ENCODE measurements around the gene FREM2. TPM values are rescaled to one million over a fixed set of nuclear protein-coding genes. Genes with fewer than 3 reads are reported as not detected.

Gene FREM2
- total RNA-seq, 1 experiment from 2014 or later, result 3.8 TPM

- ChIA-PET CTCF (no interaction called here), POLR2A (ENCODE audit: low non-redundant PET) (no interaction called here)
- Histone ChIP-seq H3K27ac (ENCODE audit: low read depth, low read length, poor library complexity, severe bottlenecking) (no peak overlapping the region), H3K4me1 (ENCODE audit: insufficient read depth, low read length, poor library complexity, severe bottlenecking) (peaks cover 4% of the 10 kb centered on the region), H3K4me3 (ENCODE audit: low read depth, low read length, poor library complexity, severe bottlenecking) (no peak overlapping the region), H3K9me3 (ENCODE audit: low read depth, low read length, poor library complexity, severe bottlenecking) (no peaks in the 10 kb centered on the region), H3K27me3 (replicated peaks; ENCODE audit: insufficient read depth, low read depth, low read length, poor library complexity) (no peaks in the 10 kb centered on the region), H3K36me3 (ENCODE audit: insufficient read depth, low read length, poor library complexity, severe bottlenecking) (no peaks in the 10 kb centered on the region)
- no peak for DNase-seq (ENCODE audit: low spot score)
- no TSS peak for BruUV-seq (replicated peaks)
- TF ChIP-seq, protein P1, sequence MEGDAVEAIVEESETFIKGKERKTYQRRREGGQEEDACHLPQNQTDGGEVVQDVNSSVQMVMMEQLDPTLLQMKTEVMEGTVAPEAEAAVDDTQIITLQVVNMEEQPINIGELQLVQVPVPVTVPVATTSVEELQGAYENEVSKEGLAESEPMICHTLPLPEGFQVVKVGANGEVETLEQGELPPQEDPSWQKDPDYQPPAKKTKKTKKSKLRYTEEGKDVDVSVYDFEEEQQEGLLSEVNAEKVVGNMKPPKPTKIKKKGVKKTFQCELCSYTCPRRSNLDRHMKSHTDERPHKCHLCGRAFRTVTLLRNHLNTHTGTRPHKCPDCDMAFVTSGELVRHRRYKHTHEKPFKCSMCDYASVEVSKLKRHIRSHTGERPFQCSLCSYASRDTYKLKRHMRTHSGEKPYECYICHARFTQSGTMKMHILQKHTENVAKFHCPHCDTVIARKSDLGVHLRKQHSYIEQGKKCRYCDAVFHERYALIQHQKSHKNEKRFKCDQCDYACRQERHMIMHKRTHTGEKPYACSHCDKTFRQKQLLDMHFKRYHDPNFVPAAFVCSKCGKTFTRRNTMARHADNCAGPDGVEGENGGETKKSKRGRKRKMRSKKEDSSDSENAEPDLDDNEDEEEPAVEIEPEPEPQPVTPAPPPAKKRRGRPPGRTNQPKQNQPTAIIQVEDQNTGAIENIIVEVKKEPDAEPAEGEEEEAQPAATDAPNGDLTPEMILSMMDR (conservative IDR thresholded peaks at IDR 0.05; ENCODE audit: low read depth, low read length), result no peak
- no peak for TF ChIP-seq EZH2 (IDR thresholded peaks at IDR 0.05; ENCODE audit: borderline replicate concordance, low read depth, low read length, poor library complexity, severe bottlenecking)
- intact Hi-C loops (cut with micrococcal nuclease; ENCODE audit: unreplicated experiment), result loop anchor here (10.0 kb wide), 1 partner anchor 182 kb away; no protein-coding TSS in a partner anchor
Measured at GRCh38 chr13:38766799-38767198, 79.9 kb downstream of the FREM2 start.

DNA sequence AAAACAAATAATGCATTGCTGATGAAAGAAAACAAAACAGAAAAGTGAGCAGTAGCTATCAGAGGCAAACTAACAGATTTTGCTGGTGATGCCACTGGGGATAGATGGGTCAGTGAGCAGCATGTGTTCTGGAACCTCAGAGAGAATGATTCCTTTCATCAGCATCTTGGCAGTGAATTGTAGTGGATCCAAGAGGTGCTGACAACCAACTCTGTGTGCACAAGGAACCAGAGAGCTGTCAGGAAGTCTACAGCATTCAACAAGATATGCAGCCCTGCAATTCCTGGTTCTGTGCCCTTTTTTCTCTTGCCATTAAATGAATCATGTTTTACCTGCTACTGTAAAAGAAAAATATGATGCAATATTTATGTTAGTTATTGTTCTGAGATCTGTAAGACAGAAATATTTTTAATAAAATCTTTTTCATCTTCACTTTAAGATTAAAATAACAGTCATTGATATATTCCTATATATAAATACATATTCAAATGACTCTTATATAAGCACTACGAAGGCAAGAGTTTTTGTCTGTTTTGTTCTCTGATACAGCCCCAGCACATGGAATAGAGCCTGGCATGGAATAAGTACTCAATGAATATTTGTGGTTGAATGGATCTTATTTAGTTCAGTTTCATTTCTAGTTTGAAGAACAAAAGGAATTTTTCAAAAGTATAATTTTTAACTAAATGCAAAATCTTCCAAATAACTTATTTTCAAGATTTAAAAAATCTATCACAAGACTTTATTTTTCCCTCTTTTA, 80.8 kb downstream of the FREM2 start:
- DNase-seq (ENCODE audit: low spot score), result no peak
- intact Hi-C loops (cut with micrococcal nuclease; ENCODE audit: unreplicated experiment), result loop anchor here (10.0 kb wide), 1 partner anchor 183 kb away; no protein-coding TSS in a partner anchor
- TF ChIP-seq EZH2 (IDR thresholded peaks at IDR 0.05; ENCODE audit: borderline replicate concordance, low read depth, low read length, poor library complexity, severe bottlenecking), result no peak
- TF ChIP-seq, protein P1 (conservative IDR thresholded peaks at IDR 0.05; ENCODE audit: low read depth, low read length), result no peak
- Histone ChIP-seq H3K27ac (ENCODE audit: low read depth, low read length, poor library complexity, severe bottlenecking) (no peak overlapping the region), H3K4me1 (ENCODE audit: insufficient read depth, low read length, poor library complexity, severe bottlenecking) (peaks cover 4% of the 10 kb centered on the region), H3K4me3 (ENCODE audit: low read depth, low read length, poor library complexity, severe bottlenecking) (no peak overlapping the region), H3K9me3 (ENCODE audit: low read depth, low read length, poor library complexity, severe bottlenecking) (no peaks in the 10 kb centered on the region), H3K27me3 (replicated peaks; ENCODE audit: insufficient read depth, low read depth, low read length, poor library complexity) (no peaks in the 10 kb centered on the region), H3K36me3 (ENCODE audit: insufficient read depth, low read length, poor library complexity, severe bottlenecking) (no peaks in the 10 kb centered on the region)
- ChIA-PET CTCF (no interaction called here), POLR2A (ENCODE audit: low non-redundant PET) (no interaction called here)
- no TSS peak for BruUV-seq (replicated peaks)

GRCh38 chr13:38769526-38769925, 82.6 kb downstream of the FREM2 start:
- Histone ChIP-seq H3K27ac (ENCODE audit: low read depth, low read length, poor library complexity, severe bottlenecking) (no peak overlapping the region), H3K36me3 (ENCODE audit: insufficient read depth, low read length, poor library complexity, severe bottlenecking) (no peaks in the 10 kb centered on the region), H3K4me3 (ENCODE audit: low read depth, low read length, poor library complexity, severe bottlenecking) (no peak overlapping the region), H3K27me3 (replicated peaks; ENCODE audit: insufficient read depth, low read depth, low read length, poor library complexity) (no peaks in the 10 kb centered on the region), H3K9me3 (ENCODE audit: low read depth, low read length, poor library complexity, severe bottlenecking) (no peaks in the 10 kb centered on the region), H3K4me1 (ENCODE audit: insufficient read depth, low read length, poor library complexity, severe bottlenecking) (no peaks in the 10 kb centered on the region)
- no peak for TF ChIP-seq EZH2 (IDR thresholded peaks at IDR 0.05; ENCODE audit: borderline replicate concordance, low read depth, low read length, poor library complexity, severe bottlenecking)
- TF ChIP-seq, protein P1 (conservative IDR thresholded peaks at IDR 0.05; ENCODE audit: low read depth, low read length), result no peak
- CTCF ChIA-PET, result no interaction called here
- DNase-seq (ENCODE audit: low spot score), result no peak
- intact Hi-C loops (cut with micrococcal nuclease; ENCODE audit: unreplicated experiment), result loop anchor here (10.0 kb wide), 1 partner anchor 185 kb away; no protein-coding TSS in a partner anchor
- no TSS peak for BruUV-seq (replicated peaks)
- POLR2A ChIA-PET (ENCODE audit: low non-redundant PET), result no interaction called here
